HG02678 (cell line): ENCODE measurements around the gene ENOX1.

ENCODE experiments used
- ATAC-seq: cut with Tn5 transposase; IDR thresholded peaks from one replicate; pipeline ENCODE4 v1.9.1; 2021; ENCODE audit warnings: mild to moderate bottlenecking, moderate library complexity; ENCODE audit not compliant: unreplicated experiment

ENOX1 gene

DNA sequence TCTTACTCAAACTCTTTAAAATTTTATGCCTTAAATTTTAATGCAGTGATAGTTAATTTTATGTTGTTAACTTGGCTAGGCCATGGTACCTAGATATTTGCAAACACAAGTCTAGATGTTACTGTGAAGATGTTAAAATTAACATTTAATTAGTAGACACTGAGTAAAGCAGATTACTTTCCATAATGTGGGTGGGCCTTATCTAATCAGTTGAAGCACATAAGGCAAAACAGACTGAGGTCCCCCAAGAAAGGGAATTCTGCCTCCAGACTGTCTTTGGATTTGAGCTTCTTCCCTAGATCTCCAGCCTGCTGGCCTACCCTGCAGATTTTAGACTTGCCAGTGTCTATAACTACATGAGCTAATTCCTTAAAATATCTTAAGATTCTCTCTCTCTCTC is 294.0 kb downstream of the ENOX1 start:
- no peak for ATAC-seq

DNA sequence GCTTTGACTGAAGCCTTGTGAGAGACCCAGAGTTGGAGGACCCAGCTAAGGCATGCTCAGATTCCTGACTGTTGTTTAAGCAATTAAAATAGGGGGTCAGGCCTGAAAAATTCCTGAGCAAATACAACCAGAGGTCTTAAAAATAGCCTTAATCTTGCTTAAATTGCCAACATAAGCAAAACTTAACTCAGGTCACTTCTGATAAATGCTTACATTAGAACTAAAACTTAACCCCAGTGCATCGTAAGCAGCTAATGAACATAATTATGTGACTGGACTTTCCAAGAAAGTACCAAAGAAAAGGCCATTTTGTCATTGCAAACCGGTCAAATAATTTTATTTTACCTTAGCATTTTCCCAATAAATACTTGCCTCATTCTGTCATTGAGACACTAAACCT is 294.5 kb downstream of the ENOX1 start:
- ATAC-seq, result no peak

DNA sequence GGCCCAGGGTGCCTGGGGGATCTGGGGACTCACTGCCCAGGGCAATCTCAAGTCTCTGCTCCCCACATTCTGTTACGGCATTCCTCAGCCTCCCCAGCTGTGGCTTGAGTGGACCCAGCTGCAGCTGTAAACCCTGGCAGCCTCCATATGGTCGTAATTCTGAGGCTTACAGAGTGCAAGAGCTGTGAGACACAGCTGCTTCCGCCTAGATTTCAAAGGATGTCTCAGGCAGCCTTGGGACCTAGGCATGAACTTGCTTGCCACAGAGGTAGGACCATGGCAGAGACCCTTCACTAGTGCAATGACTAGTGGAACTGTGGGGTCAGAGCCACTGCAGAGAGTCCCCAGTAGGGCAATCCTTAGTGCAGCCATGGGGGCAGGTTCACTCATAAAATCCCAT is 297.5 kb downstream of the ENOX1 start:
- ATAC-seq, result no peak

DNA sequence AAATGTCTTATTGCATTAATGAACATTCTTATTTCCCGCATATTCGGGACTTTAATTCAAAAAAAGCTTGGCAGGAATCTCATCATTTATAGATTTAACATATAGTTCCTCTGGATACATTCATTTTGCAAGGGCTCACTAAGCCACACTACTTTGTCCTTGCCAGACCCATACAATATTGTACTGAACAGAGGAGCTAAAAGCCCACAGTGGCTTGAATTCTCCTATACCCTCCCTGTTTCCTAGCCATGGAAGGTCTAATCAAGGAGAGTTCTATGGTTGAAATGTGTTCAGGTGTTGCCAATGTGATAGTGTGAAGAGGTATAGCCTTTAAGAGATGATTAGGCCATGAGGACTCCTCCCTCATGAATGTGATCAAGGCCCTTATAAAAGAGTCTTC is 298.9 kb downstream of the ENOX1 start:
- no peak for ATAC-seq

DNA sequence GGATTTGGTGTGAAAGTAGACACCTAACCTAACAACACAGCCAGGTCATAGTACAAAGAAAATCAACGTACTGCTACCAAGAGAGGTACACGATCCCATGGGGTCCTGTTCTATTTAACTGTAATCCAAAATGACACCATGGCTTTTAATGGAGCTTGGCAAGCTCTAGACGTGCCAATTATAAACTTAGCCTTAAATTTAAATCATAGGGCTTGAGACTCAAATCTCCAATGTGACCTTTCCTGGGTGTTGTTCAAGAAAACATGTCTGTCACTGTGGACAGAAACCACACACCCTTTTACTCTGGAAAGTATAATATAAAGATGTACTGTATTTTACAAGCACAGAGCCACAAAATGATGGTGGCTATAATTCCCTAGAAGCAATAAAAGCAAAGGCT is 299.3 kb downstream of the ENOX1 start:
- no peak for ATAC-seq

DNA sequence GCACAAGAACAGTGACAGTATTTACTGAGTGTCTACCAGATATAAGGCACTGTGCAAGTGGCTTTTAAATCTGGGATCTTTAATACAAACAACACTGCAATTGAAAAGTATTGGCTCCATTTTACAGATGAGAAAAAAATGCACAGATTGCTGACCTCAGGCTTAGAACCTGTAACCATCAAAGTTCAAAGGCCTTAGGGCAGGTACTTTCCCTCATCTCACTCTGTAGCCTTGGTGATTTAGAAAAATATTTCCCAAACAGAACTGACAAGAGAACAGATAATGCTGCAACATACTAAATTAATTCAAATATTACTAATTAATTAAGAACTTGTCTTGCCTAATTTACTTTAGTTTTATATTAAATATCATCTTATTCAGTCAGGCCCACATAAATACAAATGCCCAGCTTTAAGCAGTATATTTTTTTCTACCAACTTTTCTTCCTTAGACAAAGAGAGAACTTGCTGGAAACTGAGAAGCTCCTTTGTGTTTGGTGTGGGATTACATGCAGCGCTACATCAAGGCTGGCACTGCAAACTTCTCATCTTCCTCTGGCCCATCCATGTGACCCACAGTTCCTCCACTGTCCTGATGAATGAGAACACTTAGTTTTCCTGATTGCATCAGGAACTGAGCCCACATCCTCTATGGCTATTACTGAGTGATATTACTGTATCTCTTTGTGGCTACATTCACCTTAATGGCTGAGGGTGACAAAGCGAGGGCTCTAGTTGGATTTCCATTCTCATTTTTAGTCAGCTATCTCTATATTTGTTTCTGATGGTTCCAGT is 302.1 kb downstream of the ENOX1 start:
- no peak for ATAC-seq

DNA sequence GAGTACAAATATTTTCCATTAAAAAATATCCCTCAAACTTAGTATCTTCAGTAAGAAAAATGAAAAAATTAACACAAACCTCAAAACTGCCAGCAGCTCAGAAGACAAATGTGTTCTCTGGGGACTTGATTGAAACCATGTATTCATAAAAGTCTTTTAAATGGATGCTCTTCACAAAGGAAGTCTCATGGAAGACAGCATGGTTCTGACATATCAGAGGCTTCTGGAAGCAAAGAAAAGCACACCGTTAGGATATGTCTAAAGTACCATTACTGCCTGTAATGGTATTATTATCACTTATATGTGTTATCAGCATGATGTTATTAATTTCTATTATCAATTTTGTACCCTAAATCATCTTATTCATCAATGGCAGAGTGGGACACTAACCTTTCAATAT is 302.8 kb downstream of the ENOX1 start:
- ATAC-seq, result no peak

DNA sequence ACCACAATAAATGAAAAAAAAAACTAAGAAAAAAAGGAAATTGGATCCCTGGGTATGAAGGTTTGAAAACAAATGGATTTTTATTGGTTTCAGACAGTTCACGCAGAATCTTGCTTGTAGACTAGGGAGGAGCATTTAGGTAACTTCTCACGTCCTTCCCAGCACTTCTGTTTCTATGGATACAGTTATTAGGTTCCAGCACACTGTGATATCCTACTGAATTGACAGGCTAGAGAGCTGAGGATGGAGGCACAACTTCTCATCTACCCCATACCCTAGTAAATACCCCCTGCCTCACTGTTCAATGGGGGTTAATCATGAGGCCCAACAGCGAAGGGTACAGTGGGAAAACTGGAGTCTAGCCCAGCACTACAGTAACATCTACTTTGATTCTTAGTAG is 304.1 kb downstream of the ENOX1 start:
- ATAC-seq, result no peak

DNA sequence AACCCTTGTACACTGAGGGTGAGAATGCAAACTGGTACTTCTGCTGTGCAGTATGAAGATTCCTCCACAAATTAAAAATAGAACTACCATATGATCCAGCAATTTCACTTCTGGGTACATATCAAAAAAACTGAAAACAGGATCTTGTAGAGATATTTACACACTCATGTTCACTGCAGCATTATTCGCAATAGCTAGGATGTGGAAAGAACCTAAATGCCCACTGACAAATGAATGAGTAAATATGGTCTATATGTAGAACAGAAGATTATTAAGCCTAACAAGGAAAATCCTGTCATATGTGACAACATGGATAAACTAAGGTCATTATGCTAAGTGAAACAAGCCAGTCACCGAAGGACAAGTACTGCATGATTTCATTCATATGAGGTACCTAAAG is 304.7 kb downstream of the ENOX1 start:
- no peak for ATAC-seq

DNA sequence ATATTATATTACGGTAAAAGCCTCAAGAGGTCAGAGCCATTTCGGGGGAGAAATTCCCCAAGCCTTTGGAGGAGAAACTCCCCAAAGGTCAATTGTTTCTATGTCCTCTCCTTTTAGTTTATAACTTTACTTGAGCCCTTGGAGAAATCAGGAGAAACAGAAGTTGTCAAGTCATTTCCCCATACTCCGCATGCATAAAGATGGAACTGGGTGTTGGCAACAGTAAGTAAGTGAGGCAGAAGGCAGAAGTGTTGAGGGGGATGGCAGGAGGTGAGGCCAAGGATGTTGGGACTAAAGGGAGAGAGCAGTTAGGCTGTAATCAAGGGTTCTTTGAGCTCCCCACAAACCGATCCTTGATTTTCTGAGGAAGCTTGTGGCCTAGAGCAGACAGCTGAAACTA is 307.9 kb downstream of the ENOX1 start:
- ATAC-seq, result no peak

DNA sequence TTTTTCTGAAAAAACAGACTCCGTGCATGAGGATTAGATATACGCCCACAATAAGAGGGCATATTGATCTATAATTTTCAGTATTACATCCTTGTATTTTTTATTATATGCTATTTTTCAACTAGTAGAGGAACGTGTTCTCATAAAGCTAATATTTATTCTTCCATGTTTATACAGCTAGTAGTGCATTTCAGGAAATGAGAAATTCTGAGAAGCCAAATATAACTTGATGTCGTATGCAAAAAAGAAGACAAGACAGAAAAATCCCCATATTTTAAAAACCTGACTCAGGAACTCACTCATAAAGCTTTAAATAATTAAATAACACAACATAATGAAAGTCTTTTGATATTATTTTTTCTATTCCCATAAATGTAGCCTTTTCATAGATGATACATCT is 308.6 kb downstream of the ENOX1 start:
- no peak for ATAC-seq

DNA sequence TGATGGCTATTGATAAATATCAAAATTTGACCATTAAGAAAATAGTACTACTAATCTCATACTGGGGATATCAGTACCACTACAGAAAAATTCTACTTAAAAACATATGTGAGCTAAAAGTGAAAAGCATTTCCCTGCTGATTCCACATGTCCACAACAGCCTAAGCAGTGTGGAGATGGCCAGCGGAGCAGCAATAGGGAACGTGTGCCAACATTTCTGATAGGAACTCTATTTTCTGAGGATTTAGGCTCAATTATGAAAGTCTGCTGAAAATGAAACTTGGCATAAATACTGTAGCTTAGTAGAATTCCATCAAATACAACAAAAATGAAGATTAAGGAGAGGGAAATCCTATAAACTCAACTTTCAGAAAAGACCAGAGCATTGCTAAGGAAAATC is 311.6 kb downstream of the ENOX1 start:
- ATAC-seq, result no peak

DNA sequence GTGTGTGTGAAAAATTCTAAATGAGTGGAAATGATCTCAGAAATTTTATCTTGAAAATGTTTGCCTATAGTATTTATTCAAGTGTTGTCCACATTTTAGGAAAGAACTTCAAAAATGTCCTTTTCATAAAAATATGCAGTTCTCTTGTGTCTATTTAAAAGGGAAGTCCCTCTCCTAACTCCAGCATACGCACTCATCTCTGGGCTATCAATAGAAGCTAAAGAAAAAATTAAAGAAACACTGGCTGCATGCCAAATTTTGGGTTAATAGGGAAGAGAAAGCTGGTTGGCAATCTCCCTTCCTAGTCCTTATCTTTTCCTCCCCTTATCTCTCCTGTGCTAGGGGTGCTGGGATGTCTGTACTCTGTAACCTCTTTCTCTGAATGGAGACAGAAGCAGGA is 313.3 kb downstream of the ENOX1 start:
- ATAC-seq, result no peak

DNA sequence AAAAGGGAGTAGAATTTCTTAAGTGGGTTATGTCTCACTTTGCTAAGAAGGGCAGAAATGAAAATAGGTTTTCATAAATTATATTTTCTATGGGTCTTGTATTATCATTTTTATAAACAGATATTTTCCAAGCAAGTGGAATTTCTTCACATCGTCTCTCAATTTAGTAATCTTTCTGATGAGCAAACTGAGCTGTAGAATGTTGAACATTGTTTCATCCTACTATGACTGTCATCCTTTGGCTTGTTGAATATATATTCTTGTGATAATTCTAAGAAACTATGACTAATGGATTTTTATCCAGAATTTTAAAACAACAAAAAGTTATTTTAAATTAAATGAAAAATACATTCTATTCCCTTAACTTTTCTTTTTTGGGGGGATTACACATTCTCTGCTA is 313.8 kb downstream of the ENOX1 start:
- ATAC-seq, result no peak

DNA sequence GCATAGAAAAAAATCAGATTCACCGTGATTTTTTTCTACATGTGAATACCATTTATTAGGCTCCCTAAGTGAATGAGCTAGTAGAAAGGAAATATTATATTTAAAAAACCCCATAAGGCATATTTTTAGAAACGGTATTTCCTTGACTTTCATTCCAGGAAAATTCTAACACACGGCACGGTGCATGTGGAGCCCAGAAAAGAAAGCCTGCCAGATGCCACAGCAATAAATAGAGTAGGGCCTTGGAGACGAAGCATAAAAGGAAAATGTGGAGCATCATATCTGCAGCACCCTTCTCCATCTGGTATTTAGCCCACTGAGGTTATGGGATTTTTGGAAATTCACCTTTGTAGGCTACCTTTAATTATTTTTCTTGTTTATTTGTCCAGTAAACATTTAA is 314.4 kb downstream of the ENOX1 start:
- no peak for ATAC-seq

DNA sequence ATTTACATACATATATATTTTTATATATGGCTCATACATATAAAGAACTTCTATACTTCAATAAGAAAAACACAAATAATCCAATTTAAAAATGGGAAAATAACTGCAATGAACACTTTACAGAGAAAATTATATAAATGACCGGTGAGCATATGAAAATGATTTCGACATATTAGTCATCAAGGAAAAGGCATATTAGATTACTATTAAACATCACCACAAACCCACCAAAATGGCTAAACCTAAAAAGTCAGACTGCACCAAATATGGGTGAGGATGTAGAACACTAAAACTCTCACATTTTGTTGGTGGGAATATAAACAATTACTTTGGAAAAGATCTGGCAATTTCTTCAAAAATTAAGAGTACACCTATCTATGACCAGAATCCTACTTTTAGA is 316.2 kb downstream of the ENOX1 start:
- ATAC-seq, result no peak

DNA sequence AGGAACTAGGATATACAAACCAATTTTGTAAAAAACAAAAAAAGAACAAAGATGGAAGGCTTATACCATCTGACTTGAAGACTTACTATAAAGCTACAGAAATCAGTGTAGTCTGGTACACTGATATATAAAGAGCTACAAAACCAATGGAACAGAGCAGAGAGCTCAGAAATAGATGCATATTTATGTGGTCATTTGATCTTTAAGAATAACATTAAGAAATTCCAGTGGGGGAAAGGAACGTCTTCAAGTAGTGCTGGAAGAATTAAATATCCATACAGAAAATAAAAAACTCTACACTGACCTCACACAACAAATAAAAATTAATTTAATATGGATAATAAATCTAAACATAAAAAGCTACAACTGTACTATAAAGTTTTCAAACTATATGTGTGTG is 317.0 kb downstream of the ENOX1 start:
- ATAC-seq, result no peak

DNA sequence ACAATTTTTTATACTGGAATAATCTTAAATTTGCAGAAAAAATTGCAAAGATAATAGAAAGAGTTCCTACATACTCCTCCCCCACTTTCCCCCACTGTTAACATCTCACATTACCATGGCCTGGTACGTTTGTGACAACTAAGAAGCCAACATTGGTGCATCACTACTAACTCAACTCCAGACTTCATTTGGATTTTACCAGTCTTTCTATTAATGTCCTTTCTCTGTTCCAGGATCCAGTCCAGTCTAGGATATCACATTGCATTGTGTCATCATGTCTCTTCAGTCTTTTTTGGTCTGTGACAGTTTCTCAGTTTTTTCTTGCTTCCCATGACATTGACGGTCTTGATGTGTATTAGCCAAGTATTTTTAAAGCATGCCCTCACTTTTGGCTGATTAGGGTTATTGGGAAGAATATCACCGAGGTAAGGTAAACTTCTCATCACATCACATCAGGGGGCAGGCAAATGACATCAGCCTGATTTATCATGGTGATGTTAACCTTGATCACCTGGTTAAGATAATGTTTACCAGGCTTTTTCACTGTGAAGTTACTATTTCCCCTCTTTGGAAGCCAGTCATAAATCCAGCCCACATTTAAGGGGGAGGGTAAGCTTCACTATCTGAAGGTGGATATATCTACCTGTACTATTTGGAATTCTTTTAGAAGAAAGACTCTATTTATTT is 322.1 kb downstream of the ENOX1 start:
- ATAC-seq, result no peak

DNA sequence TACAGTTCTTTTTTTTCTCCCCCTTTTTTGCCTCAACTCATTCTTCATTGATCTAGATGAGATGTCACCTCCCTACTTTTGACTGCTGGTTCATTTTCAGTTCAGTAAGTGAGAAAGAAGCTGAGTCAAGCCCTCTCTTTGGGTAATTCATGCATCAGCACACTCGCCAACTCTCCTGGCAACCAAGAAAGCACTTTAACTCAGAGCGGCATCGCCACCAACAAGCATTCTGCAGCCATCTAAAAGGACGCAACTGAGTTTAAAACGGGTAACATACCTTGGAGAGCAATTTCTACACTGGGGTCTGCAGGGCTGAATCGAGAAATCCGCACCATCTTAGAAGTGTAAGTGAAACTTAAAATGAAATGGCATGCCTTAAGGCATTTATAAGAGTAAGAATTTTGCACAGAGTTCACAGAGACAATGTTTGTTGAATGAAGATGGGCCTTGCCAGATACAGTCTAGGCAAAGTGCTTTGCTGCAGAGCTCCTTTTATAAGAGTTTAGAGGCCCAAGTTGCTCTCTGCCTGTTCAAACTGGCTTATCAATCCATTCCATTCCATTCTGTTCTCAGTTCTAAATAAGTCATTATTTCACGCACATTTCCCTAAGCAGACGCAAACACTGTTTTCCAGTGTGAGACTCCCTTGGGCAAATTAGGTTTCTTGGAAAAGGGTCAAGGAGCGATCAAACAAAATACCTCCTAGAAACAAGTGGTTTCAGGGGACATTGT is 338.0 kb downstream of the ENOX1 start:
- no peak for ATAC-seq

DNA sequence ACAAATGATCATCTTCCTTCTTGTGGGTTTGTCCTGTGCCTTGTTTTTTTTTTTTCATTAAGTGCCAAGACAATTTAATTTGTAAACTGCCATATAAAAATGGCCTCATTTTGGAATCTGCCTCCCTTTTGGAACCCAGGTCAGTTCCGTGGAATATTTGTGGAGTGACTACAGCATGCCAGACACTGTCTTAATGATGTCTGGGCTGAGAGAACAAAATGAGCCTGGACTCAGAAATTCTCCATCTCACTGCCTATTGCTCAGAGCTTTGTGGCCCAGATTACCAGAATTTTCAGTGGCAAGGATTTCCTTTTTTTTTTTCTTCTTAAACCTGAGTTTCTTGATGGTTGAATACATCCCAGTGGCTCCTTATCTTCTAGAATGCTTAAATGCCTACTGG is 340.6 kb downstream of the ENOX1 start:
- ATAC-seq, result no peak

DNA sequence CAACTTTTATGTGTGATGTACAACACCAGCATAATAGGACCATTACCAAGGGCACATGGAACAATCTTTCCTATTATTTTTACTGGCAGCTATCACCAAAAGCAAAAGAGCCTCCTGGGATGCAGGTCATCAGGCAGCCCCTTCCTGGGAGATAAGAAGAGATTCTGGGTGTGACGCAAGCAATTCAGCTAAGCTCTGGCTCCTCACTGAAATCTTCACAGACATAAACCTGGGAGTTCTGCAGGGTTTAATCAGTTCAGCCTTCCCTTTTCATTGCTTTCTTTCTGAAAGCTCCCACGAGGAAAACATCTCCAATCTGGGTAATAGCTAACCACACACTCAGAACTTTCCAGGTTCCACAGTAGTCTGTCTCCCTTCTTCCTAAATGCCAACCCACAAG is 341.1 kb downstream of the ENOX1 start:
- no peak for ATAC-seq

DNA sequence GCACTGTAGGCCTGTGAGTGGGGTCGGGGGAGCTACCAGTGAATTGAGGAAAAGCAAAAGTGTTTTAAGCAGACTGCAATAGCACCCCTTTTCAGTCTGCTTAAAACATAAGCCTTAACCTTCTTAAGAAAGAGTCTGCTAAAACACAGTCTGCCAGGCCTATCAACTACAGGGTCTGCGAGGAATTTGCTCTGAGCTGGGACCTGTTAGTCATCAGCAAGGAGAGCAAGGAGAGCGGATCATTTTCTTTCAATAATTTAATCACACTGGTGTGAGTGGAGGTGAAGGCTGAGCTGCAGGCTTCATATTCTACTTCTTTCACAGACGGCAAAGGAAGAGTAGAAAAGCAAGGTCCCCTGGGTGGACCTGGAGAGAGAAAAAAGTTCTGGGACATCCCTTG is 342.7 kb downstream of the ENOX1 start:
- no peak for ATAC-seq
